ENCODE data around the gene MAN1A2.
"Not testable (repeated sequence)": the region's sequence is repeated elsewhere in the genome, so short reads cannot be mapped to it uniquely, and the experiment has no call there.

The MAN1A2 gene

DNA sequence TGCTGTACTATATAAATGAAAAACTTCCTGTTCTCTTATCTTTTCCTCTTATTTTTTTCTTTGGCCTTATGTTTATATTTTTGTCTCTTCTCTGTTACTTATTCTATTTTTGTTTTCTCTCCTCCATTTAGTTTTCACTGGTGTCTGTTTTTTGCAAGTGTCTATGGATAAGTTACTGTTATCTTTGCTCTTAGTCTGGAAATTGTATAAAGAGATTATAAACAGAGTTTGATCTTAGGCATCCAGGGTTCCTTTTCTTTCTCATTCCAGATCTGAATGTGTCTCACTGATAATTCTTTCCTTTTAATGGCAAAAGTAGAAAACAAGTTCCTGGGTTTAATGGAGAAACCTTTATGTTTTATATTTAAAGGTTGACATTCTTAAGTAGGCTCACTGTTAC lies 34.5 kb downstream of the MAN1A2 start:
- no peak for DNase-seq (ENCODE audit: low read depth)

DNA sequence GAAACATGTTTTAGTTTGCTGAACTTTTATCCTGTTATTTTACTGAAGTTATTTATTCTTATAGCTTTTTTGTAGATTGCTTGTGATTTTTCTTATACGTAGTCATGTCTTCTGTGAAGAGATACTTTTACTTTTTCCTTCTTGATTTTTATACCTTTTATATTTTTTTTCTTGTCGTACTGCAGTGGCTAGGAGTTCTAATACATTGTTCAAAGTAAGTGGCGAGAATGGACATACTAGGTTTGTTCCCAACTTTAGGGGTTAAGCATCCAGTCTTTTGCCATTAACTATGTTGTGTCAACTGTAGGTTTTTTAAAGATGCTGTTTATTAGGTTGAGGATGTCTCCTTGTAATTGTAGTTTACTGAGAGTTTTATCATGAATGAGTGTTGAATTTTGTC lies 36.3 kb downstream of the MAN1A2 start:
- no peak for DNase-seq (ENCODE audit: low read depth)

DNA sequence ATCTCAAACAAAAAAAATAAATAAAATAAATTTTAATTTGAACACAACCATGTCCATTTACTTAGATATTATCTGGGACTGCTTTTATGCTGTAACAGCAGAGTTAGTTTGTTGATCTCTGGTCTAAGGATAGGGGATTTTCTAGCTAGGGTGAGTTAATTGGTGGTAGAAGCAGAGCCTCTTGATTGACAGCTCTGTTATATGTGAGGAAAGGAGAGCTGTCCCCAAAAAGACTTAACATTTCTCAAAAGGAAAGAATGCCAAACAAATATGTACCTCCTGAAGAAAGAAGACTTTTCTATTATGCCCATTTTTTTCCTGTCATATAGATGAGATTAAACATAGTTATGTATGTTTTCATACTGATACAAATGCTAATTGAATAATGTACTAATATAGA lies 37.8 kb downstream of the MAN1A2 start:
- no peak for DNase-seq (ENCODE audit: low read depth)

DNA sequence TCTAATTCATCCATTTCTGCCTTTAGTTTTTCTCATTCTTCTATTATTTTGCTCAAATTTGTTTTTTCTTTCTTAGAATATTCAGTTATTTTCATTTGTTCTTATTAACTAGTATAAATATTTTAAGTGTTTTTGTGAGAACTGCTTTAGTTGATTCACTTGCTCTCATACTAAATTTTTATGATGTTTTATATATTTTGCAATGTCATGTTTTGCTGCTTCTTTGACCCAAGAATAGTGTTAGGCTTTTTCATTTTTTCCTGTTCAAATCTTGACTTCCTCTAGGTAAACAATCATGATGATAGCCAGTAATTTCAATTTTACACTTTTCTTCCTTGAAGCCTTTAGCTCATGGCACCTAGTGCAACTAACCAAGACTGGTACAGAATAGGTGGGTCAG lies 45.2 kb downstream of the MAN1A2 start:
- no peak for DNase-seq (ENCODE audit: low read depth)

DNA sequence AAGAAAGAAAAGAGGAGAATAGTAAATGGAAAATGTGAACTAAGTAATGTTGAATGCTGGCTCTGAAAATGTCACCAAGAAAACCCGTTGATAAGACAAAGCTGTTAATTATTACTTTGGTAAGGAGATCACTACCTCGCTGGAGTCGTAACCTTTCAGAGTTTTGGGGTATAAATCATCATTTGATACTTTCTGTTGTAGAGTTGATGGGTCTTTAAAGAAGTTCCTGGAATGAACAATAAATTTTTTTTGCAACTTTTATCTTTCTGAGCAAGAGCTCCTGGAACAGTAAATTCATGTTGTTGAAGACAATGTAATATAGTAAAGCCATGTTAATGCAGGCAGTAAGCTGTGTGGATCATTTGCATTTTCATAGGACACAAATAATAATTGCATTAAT lies 46.2 kb downstream of the MAN1A2 start:
- DNase-seq (ENCODE audit: low read depth) = no peak

DNA sequence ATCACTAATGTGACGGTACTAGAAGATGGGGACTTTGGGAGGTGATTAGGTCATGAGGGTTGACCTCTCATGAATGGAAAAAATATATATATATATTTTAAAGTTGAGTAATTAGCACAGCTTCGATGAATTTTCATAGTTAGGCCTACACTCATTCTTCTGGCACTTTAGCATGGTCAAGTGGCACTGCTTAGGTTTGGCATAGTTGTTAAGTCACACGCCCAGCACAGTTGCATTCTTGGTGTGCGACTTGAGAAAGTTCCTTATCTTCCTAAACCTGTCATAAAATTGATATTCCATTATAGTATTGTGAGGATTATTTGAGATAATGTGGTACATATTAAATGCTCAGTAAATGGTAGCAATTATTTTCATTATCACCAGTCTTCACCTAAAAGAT lies 47.7 kb downstream of the MAN1A2 start:
- no peak for DNase-seq (ENCODE audit: low read depth)

DNA sequence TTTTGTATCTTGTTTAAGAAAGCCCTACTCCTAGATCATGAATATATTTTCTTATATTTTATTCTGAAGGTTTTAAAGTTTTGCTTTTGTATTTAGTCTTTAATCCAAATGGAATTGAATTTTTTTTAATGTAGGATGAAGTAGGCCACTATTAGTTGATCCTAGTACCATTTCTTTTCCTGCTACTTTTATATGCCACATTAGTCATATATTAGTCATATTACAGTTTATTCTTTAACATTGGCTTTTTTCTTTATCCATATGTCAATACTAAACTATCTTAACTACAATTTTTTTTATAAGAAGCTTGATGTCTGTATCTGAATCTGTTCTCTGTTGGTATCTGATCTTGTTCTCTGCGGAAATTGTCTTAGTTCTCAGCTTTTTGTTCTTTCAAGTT lies 48.8 kb downstream of the MAN1A2 start:
- DNase-seq (ENCODE audit: low read depth) = no peak

DNA sequence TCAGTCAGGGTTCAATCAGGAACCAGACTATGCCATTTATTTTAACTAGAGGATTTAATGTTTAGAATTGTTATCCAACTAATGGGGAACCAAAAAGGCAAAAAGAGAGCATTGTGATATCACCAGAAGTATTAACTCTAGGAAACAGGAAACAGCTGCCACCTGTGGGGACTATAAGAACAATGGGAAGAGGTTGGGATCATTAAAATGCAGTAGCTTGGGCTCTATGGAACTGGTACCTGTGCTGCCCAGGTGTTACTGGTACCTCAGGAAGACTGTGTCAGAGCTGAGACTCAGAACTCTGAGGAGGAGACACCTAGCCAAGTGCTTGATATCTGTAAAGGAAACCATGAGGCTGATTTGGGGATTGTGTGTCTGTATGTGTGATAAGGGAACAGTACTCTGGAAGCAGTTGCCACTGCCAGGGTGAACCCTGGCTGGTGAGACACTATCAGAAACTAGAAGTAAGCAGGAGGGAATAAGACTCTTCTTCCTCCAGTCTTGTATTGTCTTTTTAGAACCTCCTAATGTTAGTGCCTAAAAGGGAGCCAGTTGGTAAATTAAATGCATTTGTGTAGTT lies 49.4 kb downstream of the MAN1A2 start:
- DNase-seq (ENCODE audit: low read depth) = no peak

DNA sequence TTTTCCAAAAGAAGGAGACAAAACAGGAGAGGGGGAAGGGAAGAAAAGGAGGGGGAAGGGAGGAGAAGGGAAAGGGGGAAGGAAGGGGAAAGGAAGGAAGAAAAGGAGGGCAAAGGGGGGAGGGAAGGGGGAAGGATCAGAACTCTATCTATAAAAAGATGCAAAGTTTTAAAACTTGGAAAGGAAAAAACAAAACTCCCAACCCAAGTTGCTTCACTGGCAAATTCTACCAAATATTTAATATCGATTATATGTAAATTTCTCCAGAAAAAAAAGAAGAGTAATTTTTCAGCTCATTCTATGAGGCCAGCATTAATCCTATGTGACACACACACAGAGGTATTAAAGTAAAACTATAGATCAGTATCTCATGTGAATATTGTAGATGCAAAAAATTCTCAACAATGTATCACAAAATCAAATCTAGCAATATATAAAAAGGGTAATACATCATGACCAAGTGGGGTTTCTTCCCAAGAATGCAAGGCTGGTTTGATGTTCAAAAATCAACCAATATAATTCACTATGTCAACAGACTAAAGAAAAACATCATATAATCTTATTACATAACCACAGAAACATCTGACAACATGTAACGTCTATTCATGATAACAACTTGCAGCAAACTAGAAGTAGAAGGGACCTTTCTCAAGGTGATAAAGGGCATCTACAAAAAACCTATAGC lies 57.9 kb downstream of the MAN1A2 start:
- no peak for DNase-seq (ENCODE audit: low read depth)

DNA sequence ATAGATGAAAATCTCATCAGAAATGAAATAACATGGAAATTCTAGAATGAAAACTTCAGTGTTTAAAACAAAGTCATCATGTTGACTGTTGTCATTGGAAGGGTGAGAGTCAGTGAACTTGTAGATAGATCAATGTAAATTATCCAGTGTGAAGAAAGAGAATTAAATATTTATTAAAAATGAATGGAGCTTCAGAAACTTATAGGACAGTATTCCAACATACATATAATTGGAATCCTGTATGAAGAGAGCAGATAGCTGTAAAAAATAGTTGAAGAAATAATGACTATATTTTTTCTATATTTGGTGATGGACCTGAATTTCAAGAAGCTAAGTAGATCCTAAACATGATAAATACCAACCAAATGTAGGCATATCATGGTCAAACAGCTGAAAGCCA lies 60.0 kb downstream of the MAN1A2 start:
- no peak for DNase-seq (ENCODE audit: low read depth)

DNA sequence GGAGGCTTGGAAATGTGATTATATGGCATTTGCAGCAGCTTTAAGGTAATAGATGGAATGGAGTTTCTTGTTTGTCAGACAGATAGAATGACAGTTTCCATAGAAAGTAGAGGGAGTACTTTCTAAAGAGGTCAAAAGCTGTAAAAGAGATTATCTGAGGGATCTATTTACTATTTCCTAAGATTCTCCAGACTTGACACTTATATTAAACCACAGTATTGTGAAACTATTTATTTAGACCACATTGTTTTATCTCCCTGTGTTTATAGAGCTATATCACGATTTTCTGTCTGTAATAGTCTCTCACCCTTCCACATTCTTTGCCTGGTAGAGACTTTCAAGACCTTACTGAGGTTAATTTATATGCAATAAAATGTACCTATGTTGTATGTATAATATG lies 66.7 kb downstream of the MAN1A2 start:
- no peak for DNase-seq (ENCODE audit: low read depth)

DNA sequence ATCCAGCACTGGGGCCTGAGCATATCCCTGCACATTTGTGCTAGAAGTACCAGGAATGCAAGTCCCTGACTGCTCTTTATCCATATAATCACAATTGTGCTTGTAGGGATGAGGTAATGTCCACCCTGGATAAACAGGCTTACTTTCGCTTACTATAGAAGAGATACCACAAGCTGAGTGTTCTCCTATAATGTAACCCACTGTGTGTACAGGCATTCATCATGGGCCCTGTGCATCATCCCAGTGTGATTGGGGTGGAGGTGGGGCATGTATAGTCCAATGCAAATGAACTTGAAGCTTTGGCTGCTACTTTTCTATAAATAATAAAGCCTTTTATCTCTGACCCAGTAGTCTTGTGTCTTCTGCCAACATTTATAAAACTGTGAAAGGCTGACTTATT lies 69.3 kb downstream of the MAN1A2 start:
- no peak for DNase-seq (ENCODE audit: low read depth)

DNA sequence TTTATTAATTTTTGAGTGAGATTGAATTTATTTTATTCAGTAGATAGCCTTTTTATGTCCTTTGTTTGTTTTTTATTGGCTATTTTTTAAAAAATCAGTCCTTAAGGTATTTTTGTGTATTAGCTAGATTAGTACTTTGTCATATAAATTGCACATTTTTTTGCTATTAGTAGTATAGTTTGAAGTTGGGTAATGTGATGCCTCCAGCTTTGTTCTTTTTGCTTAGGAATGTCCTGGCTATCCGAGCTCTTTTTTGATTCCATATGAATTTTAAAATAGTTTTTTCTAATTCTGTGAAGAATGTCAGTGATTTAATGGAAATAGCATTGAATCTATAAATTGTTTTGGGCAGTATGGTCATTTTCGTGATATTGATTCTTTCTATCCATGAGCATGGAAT lies 80.4 kb downstream of the MAN1A2 start:
- no peak for DNase-seq (ENCODE audit: low read depth)

DNA sequence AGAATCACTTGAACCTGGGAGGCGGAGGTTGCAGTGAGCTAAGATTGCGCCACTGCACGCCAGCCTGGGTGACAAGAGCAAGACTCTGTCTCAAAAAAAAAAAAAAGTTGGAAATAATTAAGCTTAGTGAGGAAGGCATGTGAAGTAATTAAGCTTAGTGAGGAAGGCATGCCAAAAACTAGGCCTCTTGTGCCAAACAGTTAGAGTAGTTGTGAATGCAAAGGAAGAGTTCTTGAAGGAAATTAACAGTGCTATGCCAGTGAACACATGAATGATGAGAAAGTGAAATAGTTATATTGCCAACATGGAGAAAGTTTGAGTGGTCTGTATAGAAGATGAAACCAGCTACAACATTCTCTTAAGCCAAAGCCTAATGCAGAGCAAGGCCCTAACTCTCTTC lies 85.0 kb downstream of the MAN1A2 start:
- no peak for DNase-seq (ENCODE audit: low read depth)

DNA sequence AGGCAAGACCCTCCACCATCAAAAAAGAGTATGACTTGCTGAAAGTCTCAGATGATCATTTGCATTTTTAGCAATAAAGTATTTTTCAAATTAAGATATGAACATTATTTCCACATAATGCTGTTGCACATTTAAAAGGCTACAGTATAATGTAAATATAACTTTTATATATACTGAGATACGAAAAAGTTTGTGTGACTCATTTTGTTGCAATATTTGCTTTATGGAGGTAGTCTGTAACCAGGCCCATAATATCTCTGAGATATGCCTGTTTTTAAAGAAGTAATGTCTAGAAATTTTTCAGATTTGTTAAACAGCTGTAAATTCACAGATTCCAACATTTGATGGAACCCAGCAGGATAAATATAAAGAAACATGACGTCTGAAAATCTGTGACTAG lies 86.7 kb downstream of the MAN1A2 start:
- no peak for DNase-seq (ENCODE audit: low read depth)

DNA sequence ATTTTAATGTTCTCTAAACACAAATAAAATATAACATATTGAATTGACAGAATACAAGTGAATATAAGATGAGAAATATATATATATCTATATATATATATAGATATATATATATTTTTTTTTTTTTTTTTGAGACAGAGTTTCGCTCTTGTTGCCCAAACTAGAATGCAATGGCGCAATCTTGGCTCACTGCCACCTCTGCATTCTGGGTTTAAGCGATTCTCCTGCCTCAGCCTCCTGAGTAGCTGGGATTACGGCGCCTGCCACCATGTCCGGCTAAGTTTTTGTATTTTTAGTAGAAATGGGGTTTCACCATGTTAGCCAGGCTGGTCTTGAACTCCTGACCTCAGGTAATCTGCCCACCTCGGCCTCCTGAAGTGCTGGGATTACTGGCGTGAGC lies 91.2 kb downstream of the MAN1A2 start:
- not testable (repeated sequence) for DNase-seq (ENCODE audit: low read depth)

DNA sequence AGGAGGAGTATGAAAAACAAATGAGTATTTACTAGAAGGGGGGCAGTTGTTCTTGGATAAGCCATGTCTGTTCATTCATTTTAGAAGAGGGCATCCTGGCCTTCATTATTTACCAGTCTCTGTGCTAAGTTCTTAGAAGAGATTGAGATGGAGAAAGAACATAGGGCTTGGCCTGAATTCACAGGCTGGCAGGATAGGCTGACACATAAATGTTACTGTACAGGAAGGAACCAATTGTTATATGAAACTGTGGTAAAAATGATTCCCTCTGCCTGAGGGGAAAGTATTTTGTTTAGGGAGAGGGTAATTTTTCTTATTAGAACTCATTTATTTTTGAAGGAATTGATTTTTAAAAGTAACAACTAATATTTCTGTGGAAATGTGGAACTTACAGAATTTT lies 99.5 kb downstream of the MAN1A2 start:
- peak; percentile 4 for DNase-seq (ENCODE audit: low read depth)

DNA sequence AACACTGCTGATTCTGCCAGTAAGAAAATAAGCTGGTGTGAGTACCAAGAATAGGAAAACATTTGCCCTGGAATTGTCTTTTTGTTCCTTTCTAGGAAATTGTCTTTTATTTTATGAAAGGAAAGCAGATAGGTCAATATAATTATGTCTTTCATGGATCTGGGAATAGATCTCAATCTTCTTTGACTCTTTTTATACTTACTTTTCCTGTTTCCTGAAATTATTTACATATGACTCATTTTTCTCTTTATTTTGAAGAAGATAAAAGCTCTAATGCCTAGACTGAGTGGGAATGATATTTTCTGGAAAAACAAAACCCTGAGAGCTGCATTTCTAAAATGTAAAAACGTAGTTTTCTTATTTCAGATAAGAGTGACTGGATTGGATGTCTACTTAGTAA lies 100.1 kb downstream of the MAN1A2 start:
- no peak for DNase-seq (ENCODE audit: low read depth)

DNA sequence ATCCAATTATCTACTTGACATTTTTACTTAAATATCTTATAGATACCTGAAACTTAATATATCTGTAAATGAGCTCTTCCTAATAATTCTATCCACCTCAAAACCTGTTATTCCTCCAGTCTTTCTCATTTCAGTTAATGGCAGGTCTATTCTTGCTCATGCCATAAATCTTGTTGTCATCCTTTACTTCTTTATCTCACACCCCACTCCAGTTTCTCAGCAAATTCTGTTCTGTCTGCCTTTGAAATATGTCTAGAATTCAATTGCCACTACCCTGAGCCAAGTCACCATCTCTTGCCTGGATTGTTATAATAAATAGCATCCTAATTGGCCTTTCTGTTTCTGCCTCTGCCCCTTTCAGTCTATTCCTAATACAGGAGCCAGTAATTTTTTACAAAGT lies 105.8 kb downstream of the MAN1A2 start:
- DNase-seq (ENCODE audit: low read depth) = no peak

DNA sequence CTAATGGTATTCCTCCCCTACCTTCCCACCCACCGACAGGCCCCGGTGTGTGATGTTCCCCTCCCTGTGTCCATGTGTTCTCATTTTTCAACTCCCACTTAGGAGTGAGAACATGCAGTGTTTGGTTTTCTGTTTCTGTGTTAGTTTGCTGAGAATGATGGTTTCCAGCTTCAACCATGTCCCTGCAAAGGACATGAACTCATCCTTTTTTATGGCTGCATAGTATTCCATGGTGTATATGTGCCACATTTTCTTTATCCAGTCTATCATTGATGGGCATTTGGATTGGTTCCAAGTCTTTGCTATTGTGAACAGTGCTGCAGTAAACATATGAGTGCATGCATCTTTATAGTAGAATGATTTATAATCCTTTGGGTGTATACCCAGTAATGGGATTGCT lies 108.2 kb downstream of the MAN1A2 start:
- DNase-seq (ENCODE audit: low read depth) = not testable (repeated sequence)

DNA sequence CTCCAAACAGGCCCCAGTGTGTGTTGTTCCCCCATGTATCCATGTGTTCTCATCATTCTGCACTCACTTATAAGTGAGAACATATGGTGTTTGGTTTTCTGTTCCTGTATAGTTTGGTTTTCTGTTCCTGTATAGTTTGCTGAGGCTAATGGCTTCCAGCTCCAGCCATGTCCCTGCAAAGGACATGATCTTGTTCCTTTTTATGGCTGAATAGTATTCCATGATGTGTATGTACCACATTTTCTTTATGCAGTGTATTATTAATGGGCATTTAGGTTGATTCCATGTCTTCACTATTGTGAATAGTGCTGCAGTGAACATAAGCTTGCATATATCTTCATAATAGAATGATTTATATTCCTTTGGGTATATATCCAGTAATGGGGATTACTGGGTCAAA lies 111.8 kb downstream of the MAN1A2 start:
- DNase-seq (ENCODE audit: low read depth) = no peak

DNA sequence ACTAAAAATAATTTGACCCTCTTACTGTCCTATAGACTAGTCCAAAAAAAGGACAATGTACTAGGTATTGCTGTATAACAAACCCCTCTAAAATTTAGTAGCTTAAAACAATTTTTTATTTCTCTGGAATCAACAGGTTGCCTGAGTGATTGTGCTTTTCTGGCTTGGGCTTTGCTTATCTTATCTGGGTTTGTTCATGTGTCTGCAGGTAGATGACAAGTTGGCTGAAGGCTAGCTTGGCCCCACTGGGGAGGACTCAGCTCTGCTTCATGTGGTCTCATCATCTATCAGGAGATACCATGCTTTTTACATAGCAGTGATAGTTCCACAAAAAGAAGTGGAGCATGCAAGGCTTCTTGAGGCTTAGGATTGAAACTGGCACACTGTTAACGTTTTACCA lies 114.2 kb downstream of the MAN1A2 start:
- DNase-seq (ENCODE audit: low read depth) = no peak

DNA sequence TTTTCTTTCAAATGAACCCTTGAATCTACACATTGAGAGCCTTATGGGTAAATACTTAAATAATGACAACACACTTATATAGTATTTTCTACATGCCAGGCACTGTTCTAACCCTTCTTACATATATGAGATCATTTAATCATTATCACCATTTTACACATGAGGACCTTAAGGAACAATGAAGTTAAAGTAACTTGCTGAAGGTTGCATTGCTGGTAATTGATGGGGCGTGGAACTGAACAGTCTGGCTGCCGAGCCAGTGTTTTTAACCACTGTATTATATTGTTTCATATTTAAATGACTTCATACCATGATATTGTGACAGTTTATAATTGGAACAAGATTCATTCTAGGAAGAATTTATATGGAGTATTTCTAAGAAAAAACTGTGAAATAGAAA lies 126.7 kb downstream of the MAN1A2 start:
- no peak for DNase-seq (ENCODE audit: low read depth)

DNA sequence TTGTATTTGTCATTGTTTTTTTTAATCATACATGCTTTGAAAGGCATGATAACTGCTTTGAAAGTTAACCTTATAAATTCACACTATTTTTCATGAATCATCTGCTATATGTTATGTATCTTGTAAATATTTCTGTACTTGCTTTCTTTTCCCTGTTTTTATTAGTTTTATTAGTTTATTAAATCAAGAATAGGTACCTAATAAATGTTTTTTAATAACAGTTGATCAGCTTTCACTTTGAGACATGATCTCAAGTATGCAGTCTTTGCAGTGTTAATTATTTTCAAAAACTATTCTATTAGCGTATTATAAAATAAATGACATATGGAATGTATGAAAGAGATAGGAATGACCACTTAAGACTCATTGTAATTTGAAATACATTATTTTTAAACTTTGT lies 127.8 kb downstream of the MAN1A2 start:
- DNase-seq (ENCODE audit: low read depth) = no peak

Measured in stromal cell of bone marrow (primary cell).